T-helper 1 cell (primary cell): ENCODE measurements around the gene KLF13.
A peak's percentile ranks its signal among the peaks of the same experiment; 100 is the strongest.

ENCODE experiments used
- DNase-seq, 5 donors: peaks; one replicate each; pipeline ENCODE4 v3.0.0-alpha.2; 2012 to 2020
- total RNA-seq, 4 donors: gene quantifications; one replicate each; lab custom pipeline; 2026; lab: John Stamatoyannopoulos, UW

Gene KLF13
- total RNA-seq = 321 to 604 (median 352) reads per million in 4 donors

- DNase-seq = peak; percentile 99 to 100 (median 99)
Measured at GRCh38 chr15:31326156-31326874, at the start of gene KLF13. Gene KLF13, plus strand, starts transcription at chr15:31326835. Its CDS starts 378 bp downstream, at chr15:31327213.

- no peak for DNase-seq
Measured at GRCh38 chr15:31277335-31278060, 49.1 kb upstream of the KLF13 start.

- no peak for DNase-seq
Measured at GRCh38 chr15:31278061-31278445, 48.6 kb upstream of the KLF13 start.

GRCh38 chr15:31278544-31279220 is 48.0 kb upstream of the KLF13 start:
- no peak for DNase-seq

GRCh38 chr15:31279221-31280045 is 47.2 kb upstream of the KLF13 start:
- DNase-seq = no peak

GRCh38 chr15:31280046-31280830 is 46.4 kb upstream of the KLF13 start:
- DNase-seq = no peak

- no peak for DNase-seq
Measured at GRCh38 chr15:31280831-31281216, 45.8 kb upstream of the KLF13 start.

GRCh38 chr15:31283043-31283442 is 43.6 kb upstream of the KLF13 start:
- no peak for DNase-seq

- DNase-seq = no peak
Measured at GRCh38 chr15:31285772-31286261, 40.8 kb upstream of the KLF13 start.

GRCh38 chr15:31291048-31291578 is 35.5 kb upstream of the KLF13 start:
- no peak for DNase-seq

GRCh38 chr15:31292391-31293015 is 34.1 kb upstream of the KLF13 start:
- DNase-seq = no peak

- DNase-seq = no peak
Measured at GRCh38 chr15:31293655-31294054, 33.0 kb upstream of the KLF13 start.

GRCh38 chr15:31294067-31294466 is 32.6 kb upstream of the KLF13 start:
- DNase-seq = no peak

- DNase-seq = no peak
Measured at GRCh38 chr15:31295658-31296057, 31.0 kb upstream of the KLF13 start.

- DNase-seq = no peak
Measured at GRCh38 chr15:31296219-31296645, 30.4 kb upstream of the KLF13 start.

GRCh38 chr15:31296646-31297574 is 29.7 kb upstream of the KLF13 start:
- no peak for DNase-seq

- no peak for DNase-seq
Measured at GRCh38 chr15:31297575-31298456, 28.8 kb upstream of the KLF13 start.

- DNase-seq = no peak
Measured at GRCh38 chr15:31298707-31299172, 27.9 kb upstream of the KLF13 start.
